Hepatocyte (in vitro differentiated cells): Measurements from ENCODE around the gene DAB1. TPM values are rescaled to one million over a fixed set of nuclear protein-coding genes. Genes with fewer than 3 reads are reported as not detected.
A peak's percentile ranks its signal among the peaks of the same experiment; 100 is the strongest.

Source experiments
- DNase-seq: peaks from one replicate; pipeline ENCODE4 v3.0.0-alpha.2; 2016; ENCODE audit warnings: low spot score
- H2AFZ ChIP-seq: fragments of 200-600 bp; sonication (generic); 2 replicates; pipeline ENCODE4 v1.6.0; 2016; ENCODE audit warnings: antibody characterized with exemption, mild to moderate bottlenecking
- H3K27ac ChIP-seq: fragments of 200-600 bp; sonication (generic); 2 replicates; pipeline ENCODE4 v1.5.1; 2016; ENCODE audit warnings: mild to moderate bottlenecking
- H3K27me3 ChIP-seq: fragments of 200-600 bp; sonication (generic); 2 replicates; pipeline ENCODE4 v1.6.1; 2016
- H3K36me3 ChIP-seq: fragments of 200-600 bp; sonication (generic); replicated peaks from 2 replicates; pipeline ENCODE4 v1.5.1; 2016; ENCODE audit warnings: low read depth; ENCODE audit not compliant: insufficient read depth
- H3K4me1 ChIP-seq: fragments of 200-600 bp; sonication (generic); 2 replicates; pipeline ENCODE4 v1.5.1; 2016; ENCODE audit warnings: mild to moderate bottlenecking, moderate library complexity; ENCODE audit not compliant: insufficient read depth
- H3K4me2 ChIP-seq: fragments of 200-600 bp; sonication (generic); 2 replicates; pipeline ENCODE4 v1.6.0; 2016
- H3K4me3 ChIP-seq: fragments of 200-600 bp; sonication (generic); 2 replicates; pipeline ENCODE4 v1.5.1; 2016; ENCODE audit warnings: mild to moderate bottlenecking
- H3K79me2 ChIP-seq: fragments of 200-600 bp; sonication (generic); 2 replicates; pipeline ENCODE4 v1.6.0; 2017; ENCODE audit warnings: mild to moderate bottlenecking
- H3K9me2 ChIP-seq: fragments of 200-600 bp; sonication (generic); replicated peaks from 2 replicates; pipeline ENCODE4 v1.6.0; 2017; ENCODE audit warnings: mild to moderate bottlenecking; ENCODE audit not compliant: insufficient read depth
- H3K9me3 ChIP-seq: fragments of 200-600 bp; sonication (generic); 2 replicates; pipeline ENCODE4 v1.5.1; 2016; ENCODE audit warnings: low read depth, mild to moderate bottlenecking
- H4K20me1 ChIP-seq: fragments of 200-600 bp; sonication (generic); 2 replicates; pipeline ENCODE4 v1.6.0; 2016; ENCODE audit warnings: mild to moderate bottlenecking; ENCODE audit not compliant: insufficient read depth, poor library complexity, severe bottlenecking
- EZH2 ChIP-seq: fragments of 200-600 bp; sonication (generic); IDR thresholded peaks from 2 replicates; pipeline ENCODE4 v1.6.1; 2016; ENCODE audit warnings: antibody characterized with exemption, mild to moderate bottlenecking, borderline replicate concordance
- EZH2phosphoT487 ChIP-seq: fragments of 200-600 bp; sonication (generic); IDR thresholded peaks from one replicate; pipeline ENCODE4 v1.6.1; 2018; ENCODE audit warnings: antibody characterized with exemption, mild to moderate bottlenecking, low read depth, moderate library complexity; ENCODE audit not compliant: unreplicated experiment, severe bottlenecking
- WGBS: methylation state at CpG from one replicate; pipeline ENCODE4 v1.1.6; 2016; ENCODE audit warnings: low lambda C conversion rate; ENCODE audit errors: missing lambda C conversion rate; 5-methylcytosine and 5-hydroxymethylcytosine counted together
- polyA plus RNA-seq: library from polyadenylated mRNA; unstranded; fragments of >200 nt; fragmentation: Nextera tagmentation; extraction: Ambion mirVana; gene quantifications from 2 replicates; pipeline ENCODE4 v1.2.1, GENCODE V29; 2016
- total RNA-seq: library from RNA; depleted of rRNA; stranded (reverse); fragments of >200 nt; gene quantifications from 2 replicates; pipeline ENCODE4 v1.2.3, GENCODE V29; 2014
- TF ChIP-seq, protein P1 (sequence below): fragments of 200-600 bp; sonication (generic); IDR thresholded peaks from 2 replicates; pipeline ENCODE4 v1.5.1; 2016; ENCODE audit warnings: antibody characterized with exemption, mild to moderate bottlenecking; ENCODE audit not compliant: poor library complexity

DAB1 gene
- total and polyA plus RNA-seq, 2 experiments from 2014 or later: 19.5 to 37.6 TPM

DNA sequence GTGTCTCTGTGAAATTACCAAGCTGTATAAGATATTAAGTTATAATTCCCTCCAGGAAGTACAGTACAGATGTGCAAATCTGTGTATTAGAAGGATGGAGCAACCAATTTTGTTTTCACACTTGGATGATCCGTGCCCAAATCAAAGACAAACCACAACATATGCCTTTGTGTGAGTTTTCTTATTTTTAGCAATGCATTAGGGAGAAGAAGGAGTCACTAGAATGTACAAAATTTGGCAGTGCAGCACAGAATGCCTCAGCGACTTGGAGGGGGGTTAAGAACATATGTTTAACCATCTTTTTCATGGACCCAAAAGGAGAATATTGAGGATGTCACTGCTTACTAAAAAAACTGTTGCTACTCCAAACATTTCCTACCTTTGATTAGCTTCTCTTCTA, 45.3 kb downstream of the DAB1 start:
- H3K27me3 ChIP-seq: no peaks in the 10 kb centered on the region
- H2AFZ ChIP-seq: no peak overlapping the region
- H3K9me2 ChIP-seq: no peaks in the 10 kb centered on the region
- H3K9me3 ChIP-seq: no peaks in the 10 kb centered on the region
- DNase-seq: no peak
- no peaks in the 10 kb centered on the region for H4K20me1 ChIP-seq
- H3K4me2 ChIP-seq: no peak overlapping the region
- whole genome bisulfite sequencing: 89% methylated on average over 2 of the region's 2 CpGs
- peaks cover 21% of the 10 kb centered on the region for H3K79me2 ChIP-seq
- H3K36me3 ChIP-seq: no peaks in the 10 kb centered on the region
- H3K4me1 ChIP-seq: no peaks in the 10 kb centered on the region
- no peak overlapping the region for H3K27ac ChIP-seq
- no peak overlapping the region for H3K4me3 ChIP-seq
- TF ChIP-seq, protein P1, sequence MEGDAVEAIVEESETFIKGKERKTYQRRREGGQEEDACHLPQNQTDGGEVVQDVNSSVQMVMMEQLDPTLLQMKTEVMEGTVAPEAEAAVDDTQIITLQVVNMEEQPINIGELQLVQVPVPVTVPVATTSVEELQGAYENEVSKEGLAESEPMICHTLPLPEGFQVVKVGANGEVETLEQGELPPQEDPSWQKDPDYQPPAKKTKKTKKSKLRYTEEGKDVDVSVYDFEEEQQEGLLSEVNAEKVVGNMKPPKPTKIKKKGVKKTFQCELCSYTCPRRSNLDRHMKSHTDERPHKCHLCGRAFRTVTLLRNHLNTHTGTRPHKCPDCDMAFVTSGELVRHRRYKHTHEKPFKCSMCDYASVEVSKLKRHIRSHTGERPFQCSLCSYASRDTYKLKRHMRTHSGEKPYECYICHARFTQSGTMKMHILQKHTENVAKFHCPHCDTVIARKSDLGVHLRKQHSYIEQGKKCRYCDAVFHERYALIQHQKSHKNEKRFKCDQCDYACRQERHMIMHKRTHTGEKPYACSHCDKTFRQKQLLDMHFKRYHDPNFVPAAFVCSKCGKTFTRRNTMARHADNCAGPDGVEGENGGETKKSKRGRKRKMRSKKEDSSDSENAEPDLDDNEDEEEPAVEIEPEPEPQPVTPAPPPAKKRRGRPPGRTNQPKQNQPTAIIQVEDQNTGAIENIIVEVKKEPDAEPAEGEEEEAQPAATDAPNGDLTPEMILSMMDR: no peak
- TF ChIP-seq EZH2phosphoT487 (no peak), EZH2 (no peak)

DNA sequence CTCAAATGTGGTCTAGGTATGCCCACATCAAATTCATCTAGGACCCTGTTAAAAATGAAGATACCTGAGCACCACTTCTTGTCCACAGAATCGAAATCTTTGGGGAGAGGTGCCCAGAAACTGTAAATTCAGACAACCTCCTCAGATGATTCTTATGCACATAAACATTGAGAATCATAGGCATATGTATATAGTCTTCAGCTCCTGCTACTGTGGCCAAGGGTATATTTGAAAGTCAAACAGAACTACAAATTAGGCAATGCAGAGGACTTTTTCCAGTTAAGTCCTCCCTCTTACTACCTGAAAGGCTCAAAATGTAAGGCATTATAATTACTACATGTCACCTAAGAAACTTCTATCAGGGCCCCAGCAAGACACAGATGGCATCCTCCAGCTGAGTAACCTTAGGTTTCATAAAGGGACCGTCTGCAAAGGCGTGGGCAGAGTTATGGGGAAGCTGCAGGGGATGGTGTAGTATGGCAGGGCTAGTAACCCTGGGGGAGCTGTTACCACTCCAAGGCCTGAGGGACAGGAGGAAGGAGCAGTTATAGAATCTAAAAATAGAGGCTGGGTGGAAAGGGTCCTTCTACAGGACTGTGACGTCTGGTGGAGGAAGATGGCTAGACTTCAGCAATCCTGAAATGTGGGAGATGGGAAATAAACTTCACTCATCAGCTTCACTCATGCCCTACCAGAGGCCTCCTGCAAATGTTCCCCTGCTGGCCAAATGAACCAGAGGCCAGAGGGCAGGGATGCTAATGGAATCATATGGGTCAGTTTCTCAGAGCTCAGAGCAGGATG, 46.3 kb downstream of the DAB1 start:
- Histone ChIP-seq H3K4me3 (no peak overlapping the region), H3K27ac (no peak overlapping the region), H3K36me3 (no peaks in the 10 kb centered on the region), H3K79me2 (peaks cover 17% of the 10 kb centered on the region), H2AFZ (no peak overlapping the region), H3K27me3 (no peaks in the 10 kb centered on the region), H3K9me2 (no peaks in the 10 kb centered on the region), H3K4me1 (no peaks in the 10 kb centered on the region), H4K20me1 (no peaks in the 10 kb centered on the region), H3K9me3 (no peaks in the 10 kb centered on the region), H3K4me2 (no peak overlapping the region)
- DNase-seq: no peak
- TF ChIP-seq EZH2phosphoT487: no peak
- TF ChIP-seq, protein P1: peak; percentile 12
- 59% methylated on average over 4 of the region's 4 CpGs for WGBS

DNA sequence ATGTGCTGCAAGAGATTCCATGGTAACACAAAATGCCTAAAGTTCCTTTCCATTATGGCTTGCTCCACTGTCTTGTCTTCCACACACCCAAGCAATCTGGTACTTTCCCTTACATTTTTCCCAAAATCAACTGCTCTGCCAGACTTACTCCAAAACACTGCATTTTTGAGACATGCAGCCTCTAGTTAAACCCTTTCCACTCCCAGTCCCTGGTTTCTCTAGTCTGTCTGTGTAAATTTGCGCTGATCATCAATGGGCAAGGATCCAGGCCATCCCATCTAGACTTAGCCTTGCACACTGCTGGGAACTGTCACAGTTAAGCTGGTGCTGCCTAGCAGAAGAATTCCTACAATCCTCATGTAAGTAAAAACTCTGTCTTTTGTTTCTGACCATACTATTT, 47.8 kb downstream of the DAB1 start:
- Histone ChIP-seq H3K4me3 (no peak overlapping the region), H3K4me1 (no peaks in the 10 kb centered on the region), H3K9me2 (no peaks in the 10 kb centered on the region), H3K36me3 (no peaks in the 10 kb centered on the region), H3K79me2 (peaks cover 17% of the 10 kb centered on the region), H2AFZ (no peak overlapping the region), H3K4me2 (no peak overlapping the region), H3K9me3 (no peaks in the 10 kb centered on the region), H3K27ac (no peak overlapping the region), H4K20me1 (no peaks in the 10 kb centered on the region), H3K27me3 (no peaks in the 10 kb centered on the region)
- TF ChIP-seq EZH2phosphoT487: no peak
- no peak for TF ChIP-seq EZH2
- TF ChIP-seq, protein P1: no peak
- no peak for DNase-seq
- WGBS: 72% methylated on average over 1 of the region's 1 CpG

DNA sequence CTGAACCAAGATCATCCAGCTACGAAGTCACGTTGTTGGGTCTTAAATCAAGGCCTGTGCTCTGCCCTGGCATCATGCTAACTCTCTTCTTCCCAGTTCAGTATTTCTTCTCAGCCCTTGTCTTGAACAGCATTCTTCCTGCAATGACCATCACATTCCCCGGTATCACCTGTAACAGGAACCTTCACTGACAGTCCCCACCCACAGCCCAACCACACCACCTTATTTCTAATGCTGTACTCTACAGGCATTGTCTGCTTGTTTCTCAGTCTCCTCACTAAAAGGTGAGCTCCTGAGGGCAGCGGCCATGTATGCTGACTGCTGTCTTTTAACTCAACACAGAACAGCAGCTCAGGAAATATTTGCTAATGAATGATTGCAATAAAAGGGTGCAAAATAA, 54.0 kb downstream of the DAB1 start:
- TF ChIP-seq, protein P1: no peak
- TF ChIP-seq EZH2 (no peak), EZH2phosphoT487 (no peak)
- DNase-seq: no peak
- Histone ChIP-seq H3K27ac (no peak overlapping the region), H4K20me1 (no peaks in the 10 kb centered on the region), H3K79me2 (no peaks in the 10 kb centered on the region), H3K36me3 (no peaks in the 10 kb centered on the region), H3K4me3 (no peak overlapping the region), H2AFZ (no peak overlapping the region), H3K4me2 (no peak overlapping the region), H3K9me3 (no peaks in the 10 kb centered on the region), H3K27me3 (no peaks in the 10 kb centered on the region), H3K9me2 (no peaks in the 10 kb centered on the region), H3K4me1 (no peaks in the 10 kb centered on the region)
- WGBS: 88% methylated on average over 4 of the region's 4 CpGs
